ENCODE data around the gene C12orf42. TPM values are rescaled to one million over a fixed set of nuclear protein-coding genes. Genes with fewer than 3 reads are reported as not detected.

Gene C12orf42
- total and polyA plus RNA-seq, 4 donors = 0.14 to 0.17 TPM; not detected in 2

GRCh38 chr12:103494734-103495468, 867 bp downstream of the C12orf42 start:
- peaks cover 0 to 13% (median 3%) of the 10 kb centered on the region in 4 donors for H3K27me3 ChIP-seq (ENCODE audit: control insufficient read depth in 4 of 4, insufficient read depth in 4 of 4, low read length in 3 of 4)
- H3K27ac ChIP-seq (ENCODE audit: low read depth in 1 of 2, low read length in 2 of 2) = no peak overlapping the region
- TF ChIP-seq NR2F2 (IDR thresholded peaks at IDR 0.05) (no peak), EGR1 (IDR thresholded peaks at IDR 0.05; ENCODE audit: low read depth in 2 of 2) (no peak), RAD21 (IDR thresholded peaks at IDR 0.05) (no peak), GABPA (IDR thresholded peaks at IDR 0.05 in 1 of 2, conservative IDR thresholded peaks at IDR 0.05 in 1 of 2) (no peak), ATF3 (IDR thresholded peaks at IDR 0.05) (no peak), CTCF (IDR thresholded peaks at IDR 0.05; ENCODE audit: low read depth, low read length, missing input control) (no peak), HNF4G (IDR thresholded peaks at IDR 0.05) (no peak), FOXA1 (IDR thresholded peaks at IDR 0.05) (no peak), HNF4A (conservative IDR thresholded peaks at IDR 0.05) (no peak), SP1 (IDR thresholded peaks at IDR 0.05) (no peak)

GRCh38 chr12:103494051-103494733, 1.6 kb downstream of the C12orf42 start:
- TF ChIP-seq JUND (IDR thresholded peaks at IDR 0.05) (no peak), TAF1 (conservative IDR thresholded peaks at IDR 0.05) (no peak), RXRA (IDR thresholded peaks at IDR 0.05) (no peak), NR2F2 (IDR thresholded peaks at IDR 0.05) (no peak), SP1 (IDR thresholded peaks at IDR 0.05) (no peak), HNF4A (conservative IDR thresholded peaks at IDR 0.05) (no peak), YY1 (IDR thresholded peaks at IDR 0.05) (no peak), REST (IDR thresholded peaks at IDR 0.05) (no peak), EGR1 (IDR thresholded peaks at IDR 0.05; ENCODE audit: low read depth in 2 of 2) (no peak), MAX (IDR thresholded peaks at IDR 0.05) (no peak), GABPA (IDR thresholded peaks at IDR 0.05 in 1 of 2, conservative IDR thresholded peaks at IDR 0.05 in 1 of 2) (no peak), FOXA1 (IDR thresholded peaks at IDR 0.05) (no peak), ZBTB33 (IDR thresholded peaks at IDR 0.05) (no peak), CTCF (IDR thresholded peaks at IDR 0.05; ENCODE audit: low read depth, low read length, missing input control) (no peak), ATF3 (IDR thresholded peaks at IDR 0.05) (no peak), FOXA2 (IDR thresholded peaks at IDR 0.05) (no peak), RAD21 (IDR thresholded peaks at IDR 0.05) (no peak), HNF4G (IDR thresholded peaks at IDR 0.05) (no peak)
- no peaks in the 10 kb centered on the region for H3K9me3 ChIP-seq (ENCODE audit: control insufficient read depth in 4 of 4, low read length in 3 of 4)
- DNase-seq (ENCODE audit: low spot score) = no peak
- H3K27ac ChIP-seq (ENCODE audit: low read depth in 1 of 2, low read length in 2 of 2) = no peak overlapping the region
- 86% methylated on average over 5 of the region's 5 CpGs for WGBS
- H3K4me1 ChIP-seq (ENCODE audit: control insufficient read depth in 4 of 4, insufficient read depth in 4 of 4, low read length in 3 of 4) = peaks cover 4 to 8% (median 7%) of the 10 kb centered on the region in 4 donors
- no peak overlapping the region for H3K9ac ChIP-seq (ENCODE audit: low read depth in 1 of 2, low read length in 2 of 2)
- H3K36me3 ChIP-seq (ENCODE audit: control insufficient read depth in 4 of 4, insufficient read depth in 3 of 4, low read depth in 1 of 4, low read length in 3 of 4) = no peaks in the 10 kb centered on the region
- H3K27me3 ChIP-seq (ENCODE audit: control insufficient read depth in 4 of 4, insufficient read depth in 4 of 4, low read length in 3 of 4) = peaks cover 0 to 13% (median 3%) of the 10 kb centered on the region in 4 donors
- H3K4me3 ChIP-seq (ENCODE audit: low read depth in 1 of 3, low read length in 3 of 3) = no peak overlapping the region

More at GRCh38 chr12:103494734-103495468, 867 bp downstream of the C12orf42 start:
- Histone ChIP-seq H3K9ac (ENCODE audit: low read depth in 1 of 2, low read length in 2 of 2) (no peak overlapping the region), H3K4me1 (ENCODE audit: control insufficient read depth in 4 of 4, insufficient read depth in 4 of 4, low read length in 3 of 4) (peaks cover 4 to 8% (median 7%) of the 10 kb centered on the region in 4 donors), H3K36me3 (ENCODE audit: control insufficient read depth in 4 of 4, insufficient read depth in 3 of 4, low read depth in 1 of 4, low read length in 3 of 4) (no peaks in the 10 kb centered on the region), H3K4me3 (ENCODE audit: low read depth in 1 of 3, low read length in 3 of 3) (peak overlapping the region in 1 of 3 donors; percentile 44), H3K9me3 (ENCODE audit: control insufficient read depth in 4 of 4, low read length in 3 of 4) (no peaks in the 10 kb centered on the region)
- WGBS = 19% methylated on average over 23 of the region's 24 CpGs
- no peak for DNase-seq (ENCODE audit: low spot score)

Measured in liver (tissue), 9 donors.